ENCODE results near the gene ADIRF. TPM values are rescaled to one million over a fixed set of nuclear protein-coding genes. Genes with fewer than 3 reads are reported as not detected.

The ADIRF gene
- total and polyA plus RNA-seq, 7 donors, result 45.3 to 157 (median 98.1) TPM

DNA sequence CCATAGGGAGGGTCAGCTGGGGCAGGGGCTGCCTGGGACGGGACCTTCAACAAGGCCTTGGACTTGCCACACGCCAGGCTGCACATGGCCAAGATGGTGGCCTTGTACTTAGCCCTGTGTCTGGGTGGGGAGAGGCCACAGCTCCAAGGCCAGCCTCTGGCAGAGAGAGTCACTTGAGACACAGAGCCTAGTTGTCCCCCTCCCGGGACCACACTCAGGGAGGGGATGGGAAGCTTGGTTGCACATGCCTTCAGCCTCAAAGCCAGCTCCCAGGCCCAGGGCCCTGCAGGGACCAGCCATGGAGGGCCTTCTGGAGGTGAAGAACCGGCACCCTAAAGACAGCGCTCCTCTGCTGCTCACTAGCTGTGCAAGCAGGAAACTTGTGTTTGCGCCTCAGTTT, 27.6 kb upstream of the ADIRF start:
- peaks cover 0 to 30% (median 18%) of the 10 kb centered on the region in 4 donors for H3K4me1 ChIP-seq
- no peaks in the 10 kb centered on the region for H3K36me3 ChIP-seq
- no peaks in the 10 kb centered on the region for H3K9me3 ChIP-seq
- H3K27ac ChIP-seq, result no peak overlapping the region
- no peak for TF ChIP-seq POLR2A (IDR thresholded peaks at IDR 0.05)
- peak in 1 of 4 donors; percentile 41 for TF ChIP-seq POLR2AphosphoS5 (IDR thresholded peaks at IDR 0.05)
- intact Hi-C loops (cut with DNase I), result no loop called here
- 86 to 90% methylated on average over 6 of the region's 6 CpGs for WGBS, 2 donors
- DNase-seq, result no peak
- H3K4me3 ChIP-seq, result no peak overlapping the region
- H3K27me3 ChIP-seq, result peaks cover 0 to 3% (median 0%) of the 10 kb centered on the region in 3 donors

DNA sequence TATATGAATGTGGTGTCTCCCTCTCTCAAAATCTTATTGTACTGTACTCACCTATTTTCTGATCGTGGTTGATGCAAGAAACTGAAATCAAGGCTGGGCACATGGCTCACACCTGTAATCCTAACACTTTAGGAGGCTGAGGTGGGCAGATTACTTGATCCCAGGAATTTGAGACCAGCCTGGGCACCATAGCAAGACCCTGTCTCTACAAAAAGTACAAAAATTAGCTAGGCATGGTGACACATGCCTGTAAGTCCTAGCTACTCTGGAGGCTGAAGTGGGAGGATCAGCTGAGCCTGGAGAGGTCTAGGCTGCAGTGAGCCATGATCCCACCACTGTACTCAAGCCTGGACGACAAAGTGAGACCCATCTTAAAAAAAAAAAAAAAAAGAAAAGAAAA, 26.9 kb upstream of the ADIRF start:
- TF ChIP-seq POLR2A (IDR thresholded peaks at IDR 0.05) (no peak), POLR2AphosphoS5 (IDR thresholded peaks at IDR 0.05) (no peak), EP300 (IDR thresholded peaks at IDR 0.05) (no peak)
- TF ChIP-seq, protein P1, sequence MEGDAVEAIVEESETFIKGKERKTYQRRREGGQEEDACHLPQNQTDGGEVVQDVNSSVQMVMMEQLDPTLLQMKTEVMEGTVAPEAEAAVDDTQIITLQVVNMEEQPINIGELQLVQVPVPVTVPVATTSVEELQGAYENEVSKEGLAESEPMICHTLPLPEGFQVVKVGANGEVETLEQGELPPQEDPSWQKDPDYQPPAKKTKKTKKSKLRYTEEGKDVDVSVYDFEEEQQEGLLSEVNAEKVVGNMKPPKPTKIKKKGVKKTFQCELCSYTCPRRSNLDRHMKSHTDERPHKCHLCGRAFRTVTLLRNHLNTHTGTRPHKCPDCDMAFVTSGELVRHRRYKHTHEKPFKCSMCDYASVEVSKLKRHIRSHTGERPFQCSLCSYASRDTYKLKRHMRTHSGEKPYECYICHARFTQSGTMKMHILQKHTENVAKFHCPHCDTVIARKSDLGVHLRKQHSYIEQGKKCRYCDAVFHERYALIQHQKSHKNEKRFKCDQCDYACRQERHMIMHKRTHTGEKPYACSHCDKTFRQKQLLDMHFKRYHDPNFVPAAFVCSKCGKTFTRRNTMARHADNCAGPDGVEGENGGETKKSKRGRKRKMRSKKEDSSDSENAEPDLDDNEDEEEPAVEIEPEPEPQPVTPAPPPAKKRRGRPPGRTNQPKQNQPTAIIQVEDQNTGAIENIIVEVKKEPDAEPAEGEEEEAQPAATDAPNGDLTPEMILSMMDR (IDR thresholded peaks at IDR 0.05), result no peak
- Histone ChIP-seq H3K9me3 (no peaks in the 10 kb centered on the region), H3K4me1 (peaks cover 0 to 30% (median 25%) of the 10 kb centered on the region in 4 donors), H3K36me3 (no peaks in the 10 kb centered on the region), H3K27ac (no peak overlapping the region), H3K27me3 (peaks cover 0 to 8% (median 0%) of the 10 kb centered on the region in 3 donors), H3K4me3 (no peak overlapping the region)
- intact Hi-C loops (cut with DNase I), result no loop called here
- no peak for DNase-seq
- WGBS, 2 donors, result 55 to 78% methylated on average over 2 of the region's 2 CpGs

DNA sequence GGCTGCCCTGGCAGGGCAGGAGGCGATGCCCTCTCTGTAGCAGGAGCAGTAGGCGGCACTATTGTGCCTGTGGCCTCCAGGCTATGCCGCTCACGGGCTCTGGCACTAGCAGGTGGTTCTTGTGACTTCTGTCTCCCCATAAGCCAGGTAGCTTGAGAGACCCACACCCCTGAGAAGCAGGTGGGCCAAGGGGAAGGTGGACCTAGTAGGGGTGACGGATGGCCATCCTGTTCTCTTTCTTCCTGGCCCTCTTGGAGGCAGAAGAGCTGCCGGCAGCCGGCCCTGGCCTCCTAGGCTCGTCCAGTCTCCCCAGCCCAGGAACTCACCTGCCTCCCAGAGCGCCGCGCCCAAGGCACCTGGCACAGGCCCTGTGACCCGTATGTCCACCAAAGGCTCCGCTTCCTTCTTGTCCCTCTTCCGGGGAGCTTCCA, 26.3 kb upstream of the ADIRF start:
- H3K9me3 ChIP-seq, result no peaks in the 10 kb centered on the region
- no peak overlapping the region for H3K27ac ChIP-seq
- 75 to 92% methylated on average over 14 of the region's 14 CpGs for WGBS, 2 donors
- TF ChIP-seq, protein P1 (IDR thresholded peaks at IDR 0.05), result no peak
- peak in 1 of 4 donors; percentile 32 for TF ChIP-seq POLR2AphosphoS5 (IDR thresholded peaks at IDR 0.05)
- H3K4me3 ChIP-seq, result no peak overlapping the region
- peaks cover 0 to 14% (median 0%) of the 10 kb centered on the region in 3 donors for H3K27me3 ChIP-seq
- peak; percentile 62 for DNase-seq
- intact Hi-C loops (cut with DNase I), result no loop called here
- peaks cover 0 to 28% (median 24%) of the 10 kb centered on the region in 4 donors for H3K4me1 ChIP-seq
- H3K36me3 ChIP-seq, result no peaks in the 10 kb centered on the region

DNA sequence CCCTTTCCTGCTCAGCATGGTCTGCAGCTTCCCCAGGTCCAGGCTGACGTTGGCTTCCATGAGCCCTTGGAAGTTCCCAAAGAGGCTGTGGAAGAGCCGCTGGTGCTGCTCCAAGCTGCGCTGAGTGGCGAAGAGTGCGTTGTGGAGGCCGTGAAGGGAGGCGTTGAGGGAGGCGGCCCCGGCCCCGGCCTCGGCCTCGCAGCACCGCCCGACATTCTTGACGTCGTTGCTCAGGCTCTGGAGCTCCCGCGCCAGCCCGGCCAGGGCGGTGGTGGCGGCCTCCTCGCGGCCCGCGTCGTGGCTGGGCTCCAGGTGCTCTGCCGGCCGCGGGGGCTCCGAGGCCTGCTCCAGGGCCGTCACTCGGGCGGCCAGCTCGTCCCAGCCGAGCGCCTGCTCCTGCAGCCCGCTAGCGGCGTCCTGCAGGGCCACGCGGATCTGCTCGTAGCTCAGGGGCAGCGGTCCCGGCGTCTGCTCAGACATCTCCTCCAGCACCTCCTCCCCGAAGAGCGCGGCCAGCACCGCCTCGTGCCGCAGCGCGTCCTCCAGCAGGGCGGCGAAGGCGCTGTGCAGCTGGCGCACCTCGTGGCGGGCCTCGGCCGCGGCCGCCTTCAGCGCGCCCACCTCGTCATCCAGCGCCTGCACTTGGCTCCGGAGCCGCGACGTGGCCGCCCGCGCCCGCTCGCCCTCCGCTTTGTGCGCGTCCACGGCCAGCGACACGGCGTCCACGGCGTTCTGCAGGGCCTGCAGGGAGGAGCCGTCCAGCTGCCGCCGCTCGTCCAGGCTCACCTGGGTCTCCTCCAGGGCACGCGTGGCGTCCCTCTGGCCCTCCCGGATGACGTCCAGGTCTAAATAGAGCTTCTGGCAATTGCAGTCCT, 25.6 kb upstream of the ADIRF start:
- peaks cover 0 to 28% (median 22%) of the 10 kb centered on the region in 4 donors for H3K4me1 ChIP-seq
- H3K27ac ChIP-seq, result no peak overlapping the region
- H3K9me3 ChIP-seq, result no peaks in the 10 kb centered on the region
- peaks cover 0 to 16% (median 0%) of the 10 kb centered on the region in 3 donors for H3K27me3 ChIP-seq
- intact Hi-C loops (cut with DNase I), result no loop called here
- peak; percentile 64 for DNase-seq
- H3K36me3 ChIP-seq, result no peaks in the 10 kb centered on the region
- TF ChIP-seq POLR2A (IDR thresholded peaks at IDR 0.05) (no peak), EP300 (IDR thresholded peaks at IDR 0.05) (no peak), POLR2AphosphoS5 (IDR thresholded peaks at IDR 0.05) (peak in 1 of 4 donors; percentile 4)
- TF ChIP-seq, protein P1 (IDR thresholded peaks at IDR 0.05), result no peak
- 52 to 77% methylated on average over 94 of the region's 94 CpGs for WGBS, 2 donors
- H3K4me3 ChIP-seq, result peak overlapping the region in 2 of 4 donors; percentile 13 to 20

DNA sequence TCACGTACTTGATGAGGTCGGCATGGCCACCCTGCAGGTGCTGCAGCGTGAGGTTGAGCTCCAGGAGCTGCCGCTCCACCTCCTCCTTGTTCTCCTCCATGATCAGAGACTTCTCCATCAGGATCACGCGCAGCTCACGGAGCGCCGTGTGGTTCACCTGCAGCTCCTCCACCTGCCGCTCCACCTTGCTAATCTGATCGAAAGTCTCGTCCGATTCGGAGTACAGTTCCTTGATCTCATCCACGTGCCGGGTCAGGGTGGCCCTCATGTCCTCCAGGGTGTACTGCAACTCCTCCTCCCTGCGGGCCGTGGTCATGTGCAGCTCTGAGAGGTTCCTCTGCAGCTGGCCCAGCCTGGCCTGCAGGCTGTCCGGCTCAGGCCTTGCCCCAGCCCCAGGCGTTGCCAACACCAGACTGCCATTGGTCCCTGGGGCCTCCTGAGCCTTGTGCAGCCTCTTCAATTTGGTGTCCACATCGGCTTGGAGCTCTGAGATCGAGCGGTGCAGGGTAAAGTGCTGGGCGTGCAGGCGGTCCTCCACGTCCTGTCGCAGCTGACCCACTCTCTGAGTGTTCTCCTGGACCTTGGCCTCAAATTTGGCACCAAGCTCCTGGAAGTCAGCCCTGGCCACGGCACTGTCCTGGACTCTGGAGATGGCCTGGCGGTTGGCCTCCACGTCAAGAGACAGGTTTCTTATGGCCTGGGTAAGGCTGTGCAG, 24.8 kb upstream of the ADIRF start:
- intact Hi-C loops (cut with DNase I), result no loop called here
- Histone ChIP-seq H3K27me3 (peaks cover 0 to 16% (median 0%) of the 10 kb centered on the region in 3 donors), H3K36me3 (no peaks in the 10 kb centered on the region), H3K9me3 (no peaks in the 10 kb centered on the region), H3K4me3 (no peak overlapping the region), H3K27ac (no peak overlapping the region), H3K4me1 (peaks cover 0 to 28% (median 22%) of the 10 kb centered on the region in 4 donors)
- 95 to 96% methylated on average over 30 of the region's 30 CpGs for WGBS, 2 donors
- DNase-seq, result peak; percentile 65
- TF ChIP-seq POLR2A (IDR thresholded peaks at IDR 0.05), result no peak

Measured in sigmoid colon (tissue), 7 donors.